ENCODE measurements around the gene C11orf91.

The C11orf91 gene

GRCh38 chr11:33706966-33707365 is 6.3 kb upstream of the C11orf91 start:
- H3K4me2 ChIP-seq, result no peak overlapping the region

GRCh38 chr11:33706546-33706945 is 5.9 kb upstream of the C11orf91 start:
- Histone ChIP-seq H2AFZ (ENCODE audit: low read depth) (no peak overlapping the region), H3K4me2 (no peak overlapping the region), H3K9ac (no peak overlapping the region), H3K27me3 (ENCODE audit: insufficient read depth, low read depth) (no peaks in the 10 kb centered on the region), H3K27ac (no peak overlapping the region), H3K36me3 (ENCODE audit: insufficient read depth) (peaks cover 11% of the 10 kb centered on the region; the same call in 1 of the 2 replicates), H3K79me2 (ENCODE audit: insufficient read depth, low read depth) (peaks cover 4% of the 10 kb centered on the region; the same call in 1 of the 2 replicates), H4K20me1 (ENCODE audit: insufficient read depth) (no peaks in the 10 kb centered on the region), H3K4me3 (IDR thresholded peaks at IDR 0.05; ENCODE audit: insufficient read depth, low read depth, low read length) (no peak overlapping the region), H3K4me1 (ENCODE audit: low read depth, poor library complexity, severe bottlenecking) (peaks cover 52% of the 10 kb centered on the region)
- no peak for TF ChIP-seq CTCF (conservative IDR thresholded peaks at IDR 0.05; ENCODE audit: low read depth, low read length)

More at GRCh38 chr11:33706966-33707365, 6.3 kb upstream of the C11orf91 start:
- no peaks in the 10 kb centered on the region for H3K27me3 ChIP-seq (ENCODE audit: insufficient read depth, low read depth)
- H3K36me3 ChIP-seq (ENCODE audit: insufficient read depth), result peaks cover 11% of the 10 kb centered on the region; the same call in 1 of the 2 replicates
- peaks cover 48% of the 10 kb centered on the region for H3K4me1 ChIP-seq (ENCODE audit: low read depth, poor library complexity, severe bottlenecking)
- H4K20me1 ChIP-seq (ENCODE audit: insufficient read depth), result no peaks in the 10 kb centered on the region
- no peak overlapping the region for H3K27ac ChIP-seq
- no peak overlapping the region for H3K9ac ChIP-seq
- no peak overlapping the region for H3K4me3 ChIP-seq (IDR thresholded peaks at IDR 0.05; ENCODE audit: insufficient read depth, low read depth, low read length)
- no peak overlapping the region for H2AFZ ChIP-seq (ENCODE audit: low read depth)
- no peak for TF ChIP-seq CTCF (conservative IDR thresholded peaks at IDR 0.05; ENCODE audit: low read depth, low read length)
- peaks cover 4% of the 10 kb centered on the region; the same call in 1 of the 2 replicates for H3K79me2 ChIP-seq (ENCODE audit: insufficient read depth, low read depth)

- H3K27ac ChIP-seq, result no peak overlapping the region
- no peaks in the 10 kb centered on the region for H4K20me1 ChIP-seq (ENCODE audit: insufficient read depth)
- peaks cover 45% of the 10 kb centered on the region for H3K4me1 ChIP-seq (ENCODE audit: low read depth, poor library complexity, severe bottlenecking)
- H3K27me3 ChIP-seq (ENCODE audit: insufficient read depth, low read depth), result no peaks in the 10 kb centered on the region
- 0 out of 2 replicates have a peak, but pooled peaks have one; percentile 15 for TF ChIP-seq CTCF (conservative IDR thresholded peaks at IDR 0.05; ENCODE audit: low read depth, low read length)
- no peak overlapping the region for H2AFZ ChIP-seq (ENCODE audit: low read depth)
- H3K9ac ChIP-seq, result no peak overlapping the region
- no peak overlapping the region for H3K4me2 ChIP-seq
- H3K4me3 ChIP-seq (IDR thresholded peaks at IDR 0.05; ENCODE audit: insufficient read depth, low read depth, low read length), result no peak overlapping the region
- no peaks in the 10 kb centered on the region for H3K79me2 ChIP-seq (ENCODE audit: insufficient read depth, low read depth)
- no peaks in the 10 kb centered on the region; the same call in 1 of the 2 replicates for H3K36me3 ChIP-seq (ENCODE audit: insufficient read depth)
Observed at GRCh38 chr11:33704240-33705002, 3.8 kb upstream of the C11orf91 start.

- Histone ChIP-seq H3K4me1 (ENCODE audit: low read depth, poor library complexity, severe bottlenecking) (peaks cover 39% of the 10 kb centered on the region), H3K27ac (no peak overlapping the region), H3K4me3 (IDR thresholded peaks at IDR 0.05; ENCODE audit: insufficient read depth, low read depth, low read length) (no peak overlapping the region), H3K36me3 (ENCODE audit: insufficient read depth) (no peaks in the 10 kb centered on the region), H3K79me2 (ENCODE audit: insufficient read depth, low read depth) (no peaks in the 10 kb centered on the region), H3K9ac (no peak overlapping the region), H3K4me2 (no peak overlapping the region), H2AFZ (ENCODE audit: low read depth) (no peak overlapping the region), H3K27me3 (ENCODE audit: insufficient read depth, low read depth) (no peaks in the 10 kb centered on the region), H4K20me1 (ENCODE audit: insufficient read depth) (no peaks in the 10 kb centered on the region)
- TF ChIP-seq CTCF (conservative IDR thresholded peaks at IDR 0.05; ENCODE audit: low read depth, low read length), result no peak
Observed at GRCh38 chr11:33703788-33704187, 3.2 kb upstream of the C11orf91 start.

Measured in KMS-11 (cell line).